Cortex of kidney (tissue), 1 donor: ENCODE results near the gene ATP8B4.
"Not testable (repeated sequence)": the region's sequence is repeated elsewhere in the genome, so short reads cannot be mapped to it uniquely, and the experiment has no call there.

ENCODE experiments used
- DNase-seq: peaks from one replicate; lab custom pipeline; 2025; lab: John Stamatoyannopoulos, UW

ATP8B4 gene

DNA sequence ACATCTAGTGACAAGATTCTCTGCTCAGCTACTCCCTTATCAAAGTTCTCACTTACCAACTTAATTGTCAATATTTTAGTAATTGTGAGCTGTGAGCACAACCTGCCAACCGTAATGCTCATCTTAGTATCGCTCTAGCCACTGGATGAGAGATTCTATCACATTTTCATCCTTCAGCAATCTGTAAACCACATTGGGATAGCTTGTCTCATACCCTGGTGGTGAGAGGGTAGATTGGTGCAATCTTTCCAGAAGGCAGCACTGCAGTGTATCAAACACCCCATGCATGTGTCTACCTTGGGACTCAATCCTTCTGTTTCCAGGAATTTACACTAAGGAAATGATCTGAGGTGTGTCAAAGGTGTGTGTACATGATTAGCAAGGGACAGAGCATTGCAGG, 18.9 kb upstream of the ATP8B4 start:
- no peak for DNase-seq

DNA sequence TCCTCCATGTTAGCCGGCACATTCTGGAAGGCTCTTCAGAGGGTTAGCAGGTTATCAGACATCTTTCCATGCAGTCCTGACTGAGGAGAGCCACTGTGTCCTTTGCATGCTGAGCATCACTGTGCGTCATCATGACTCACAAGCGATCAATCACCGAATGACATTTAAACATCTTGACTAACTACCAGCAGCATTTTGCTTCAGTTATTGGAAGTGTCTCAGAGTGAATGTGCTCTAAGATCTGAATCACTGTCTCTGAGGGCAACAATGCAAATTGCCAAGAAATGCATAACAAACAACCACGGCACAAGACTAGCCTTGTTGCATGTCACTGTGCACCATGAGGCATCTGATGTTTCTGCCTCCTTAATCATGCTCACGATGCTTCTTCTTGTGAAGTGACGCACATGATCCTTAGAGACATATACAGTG, 18.3 kb upstream of the ATP8B4 start:
- no peak for DNase-seq

DNA sequence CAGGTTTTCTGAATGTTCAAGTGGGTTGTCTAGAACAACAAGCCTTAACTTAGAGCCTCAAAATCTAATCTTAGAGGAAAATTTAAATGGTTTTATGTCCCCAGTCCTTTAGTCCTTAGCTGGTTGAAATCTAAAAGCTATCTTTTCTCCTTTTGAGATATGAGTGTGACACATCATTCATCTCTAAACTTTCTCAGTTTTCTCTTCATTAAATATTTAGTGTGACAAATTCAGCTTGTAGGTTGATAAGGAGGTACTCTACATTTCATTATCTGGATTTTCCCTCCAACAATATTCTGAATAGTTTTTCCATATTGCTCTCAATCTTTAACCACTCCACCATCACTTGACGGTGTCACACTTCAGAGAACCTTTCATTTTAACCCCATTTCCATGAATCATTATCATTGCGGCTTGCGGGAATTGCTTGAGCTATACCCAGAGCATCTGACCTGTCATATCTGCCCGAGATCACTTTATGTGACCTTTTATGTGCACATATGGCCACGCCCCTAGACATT, 16.1 kb upstream of the ATP8B4 start:
- DNase-seq, result no peak

DNA sequence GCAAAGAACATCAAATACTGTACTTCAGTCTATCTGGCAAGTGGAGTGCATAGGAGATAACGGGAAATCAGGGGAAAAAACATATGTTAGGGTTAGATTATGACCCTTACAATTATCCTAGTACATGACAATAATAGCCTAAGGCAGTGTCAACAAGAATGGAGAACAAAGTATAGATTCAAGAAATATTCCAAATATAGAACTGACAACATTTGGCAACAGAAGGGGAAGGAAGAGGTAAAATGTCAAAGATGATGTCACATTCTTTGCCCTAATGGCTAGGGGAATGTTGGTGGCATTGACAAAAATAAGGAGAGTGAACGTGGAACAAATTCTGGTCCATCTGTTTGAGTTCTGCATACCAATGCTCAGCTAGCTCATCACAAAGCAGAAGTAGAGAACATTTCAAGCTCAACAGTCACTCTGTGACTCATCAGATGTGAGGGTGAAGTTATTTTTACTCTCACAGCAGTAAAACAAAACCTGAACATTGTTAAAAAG, 15.5 kb upstream of the ATP8B4 start:
- DNase-seq, result no peak

DNA sequence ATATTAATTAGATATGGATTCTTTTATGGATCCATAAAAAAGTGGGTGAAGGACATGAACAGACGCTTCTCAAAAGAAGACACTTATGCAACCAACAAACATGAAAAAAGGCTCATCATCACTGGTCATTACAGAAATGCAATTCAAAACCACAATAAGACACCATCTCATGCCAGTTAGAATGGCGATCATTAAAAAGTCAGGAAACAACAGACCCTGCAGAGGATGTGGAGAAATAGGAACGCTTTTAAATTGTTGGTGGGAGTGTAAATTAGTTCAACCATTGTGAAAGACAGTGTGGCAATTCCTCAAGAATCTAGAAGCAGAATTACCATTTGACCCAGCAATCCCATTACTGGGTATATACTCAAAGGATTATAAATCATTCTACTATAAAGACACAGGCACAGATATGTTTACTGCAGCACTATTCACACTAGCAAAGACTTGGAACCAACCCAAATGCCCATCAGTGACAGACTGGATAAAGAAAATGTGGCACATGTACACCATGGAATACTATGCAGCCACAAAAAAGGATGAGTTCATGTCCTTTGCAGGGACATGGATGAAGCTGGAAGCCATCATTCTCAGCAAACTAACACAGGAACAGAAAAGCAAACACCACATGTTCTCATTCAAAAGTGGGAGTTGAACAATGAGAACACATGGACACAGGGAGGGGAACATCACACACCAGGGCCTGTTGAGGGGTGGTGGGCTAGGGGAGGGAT, 13.4 kb upstream of the ATP8B4 start:
- not testable (repeated sequence) for DNase-seq

DNA sequence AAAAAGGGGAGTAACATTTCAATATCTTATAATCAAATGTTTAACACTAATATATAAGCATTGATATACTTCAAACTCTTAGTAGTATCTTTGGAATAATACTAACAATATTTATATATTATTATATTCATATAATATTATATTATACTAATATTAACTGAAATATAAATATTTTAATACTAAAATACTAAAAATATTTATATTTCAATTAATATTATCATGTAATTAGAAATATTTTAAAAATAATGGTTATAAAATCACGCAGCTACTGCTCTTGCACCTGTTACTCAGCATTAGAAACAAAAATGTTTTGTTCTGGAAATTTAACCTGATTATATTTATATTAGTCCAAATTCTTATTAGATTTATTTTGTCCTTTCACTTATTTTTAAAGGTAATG, 12.6 kb upstream of the ATP8B4 start:
- no peak for DNase-seq

DNA sequence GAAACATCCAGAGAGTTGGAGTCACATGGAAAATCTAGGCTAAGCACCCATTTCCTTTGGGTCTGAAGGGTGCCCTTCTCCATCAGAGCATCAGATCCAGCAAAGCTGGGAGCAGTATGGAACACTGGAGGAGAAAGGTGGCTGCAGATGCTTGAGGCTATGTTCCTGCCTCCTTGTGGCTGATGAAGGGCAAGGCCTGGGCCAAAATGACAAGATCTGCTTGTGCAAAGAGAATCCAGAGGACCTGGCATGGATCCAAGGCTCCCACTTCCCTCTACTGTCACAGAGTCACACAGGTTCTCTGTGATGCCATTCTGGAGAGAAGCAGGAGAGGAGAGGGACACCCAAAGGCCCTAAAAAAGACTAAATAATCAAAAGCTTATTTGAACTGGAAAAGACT, 9.2 kb upstream of the ATP8B4 start:
- no peak for DNase-seq

DNA sequence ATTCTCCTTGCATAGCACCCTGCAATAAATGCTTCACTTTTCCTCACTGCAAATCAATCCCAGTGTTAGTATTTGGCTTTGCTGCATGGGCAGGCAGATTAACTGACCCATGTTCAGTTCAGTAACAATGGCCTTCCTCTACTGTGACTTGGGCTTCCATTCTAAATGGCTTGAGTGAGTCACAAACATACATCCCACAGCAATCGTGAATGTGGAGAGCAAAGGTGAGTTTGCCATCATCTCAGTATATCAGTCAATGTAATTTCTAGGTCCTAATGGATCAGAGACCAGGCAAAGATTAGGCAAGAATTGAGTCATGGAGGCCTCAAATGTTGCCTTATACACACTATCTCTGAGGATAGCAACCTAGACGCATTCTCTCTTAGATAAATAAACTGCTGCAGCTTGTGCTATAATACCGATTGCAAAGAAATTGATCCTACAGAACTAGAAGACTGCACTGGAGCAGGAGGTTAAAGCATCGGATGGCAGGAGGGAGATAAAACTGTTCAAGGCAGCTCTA, 8.3 kb upstream of the ATP8B4 start:
- DNase-seq, result no peak

DNA sequence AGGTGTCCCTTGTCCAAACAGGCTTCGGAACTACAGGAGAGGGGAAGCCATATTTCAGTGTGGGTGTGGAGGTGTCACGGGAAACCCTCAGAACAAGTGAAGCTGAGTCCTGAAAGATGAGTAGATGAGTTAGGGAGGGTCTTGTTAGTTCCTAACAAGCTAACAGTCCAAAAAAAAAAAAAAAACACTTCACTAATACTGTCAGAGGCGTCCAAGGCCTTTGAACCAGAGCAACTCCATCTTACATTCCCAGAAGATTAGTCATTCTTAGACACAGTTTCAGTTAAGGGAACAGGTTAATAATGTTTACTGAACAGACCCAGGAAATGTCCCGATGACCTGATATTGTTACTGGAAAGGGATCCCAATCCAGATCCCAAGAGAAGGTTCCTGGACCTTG, 7.0 kb upstream of the ATP8B4 start:
- DNase-seq, result no peak

DNA sequence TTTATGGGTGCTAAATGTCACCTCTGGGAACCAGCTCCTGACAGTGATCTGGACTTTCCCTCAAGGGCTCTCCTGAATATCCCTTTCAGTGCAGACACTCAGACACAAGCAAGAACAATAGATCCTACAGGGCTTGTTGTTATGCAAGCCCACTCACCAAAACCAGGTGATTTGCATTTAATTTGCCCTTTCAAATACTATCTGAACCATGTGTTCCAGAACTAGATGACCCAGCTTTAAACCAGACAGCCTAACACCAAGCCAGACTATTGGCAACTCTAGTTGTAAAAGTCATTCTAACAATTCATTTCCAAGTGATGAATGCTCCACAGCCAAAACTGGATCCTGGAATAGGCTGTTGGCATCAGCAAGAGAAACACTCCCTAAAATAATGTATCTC, 5.6 kb upstream of the ATP8B4 start:
- no peak for DNase-seq

DNA sequence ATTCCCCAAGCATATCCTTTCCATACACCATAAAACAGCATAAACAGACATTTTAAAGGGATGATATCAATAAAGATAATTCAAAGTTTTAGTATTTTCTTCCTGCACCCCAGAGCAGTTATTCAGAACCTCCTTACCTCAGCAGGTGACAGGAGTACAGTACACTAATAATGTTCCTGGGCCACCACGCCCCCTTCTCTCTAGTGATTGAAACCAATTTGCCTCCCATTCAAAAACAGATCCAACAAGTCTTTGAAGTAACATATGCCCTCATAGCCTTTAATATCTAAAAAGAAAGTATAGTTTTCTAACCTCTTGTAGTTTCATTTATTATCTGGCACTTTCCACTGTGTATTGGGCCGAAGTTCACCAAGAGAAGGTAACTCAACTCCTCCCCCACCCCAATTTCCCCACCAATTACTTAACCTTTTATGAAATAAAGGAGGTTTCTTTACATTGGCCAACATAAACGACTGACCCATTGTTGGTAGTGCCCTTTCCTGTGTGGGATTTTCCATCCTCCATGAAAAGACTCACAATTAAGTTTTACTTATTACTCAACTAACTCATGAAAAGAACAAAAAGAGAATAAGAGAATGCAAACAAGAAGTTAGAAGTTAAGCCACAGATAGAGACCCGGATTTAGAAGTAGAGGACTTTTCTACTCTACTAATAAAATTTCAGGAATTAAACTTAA, 5.0 kb upstream of the ATP8B4 start:
- DNase-seq, result no peak

DNA sequence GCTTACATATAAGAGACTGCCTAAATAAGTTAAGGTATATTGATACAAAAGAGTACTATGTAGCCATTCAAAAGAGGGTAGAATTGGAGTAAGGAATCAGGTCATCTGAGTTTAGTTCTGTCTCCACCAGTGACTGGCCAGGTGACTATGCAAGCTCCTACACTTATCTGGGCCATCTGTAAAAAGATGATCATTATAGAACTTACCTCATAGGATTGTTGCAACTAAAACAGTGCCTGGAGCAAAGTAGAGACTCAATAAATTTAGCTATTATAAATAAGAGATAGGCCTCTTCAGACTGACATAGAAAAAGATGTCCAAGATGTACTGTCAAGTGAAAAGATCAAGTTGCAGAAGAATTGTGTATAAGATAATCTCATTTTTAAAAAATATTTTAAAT, 1.7 kb upstream of the ATP8B4 start:
- DNase-seq, result no peak

DNA sequence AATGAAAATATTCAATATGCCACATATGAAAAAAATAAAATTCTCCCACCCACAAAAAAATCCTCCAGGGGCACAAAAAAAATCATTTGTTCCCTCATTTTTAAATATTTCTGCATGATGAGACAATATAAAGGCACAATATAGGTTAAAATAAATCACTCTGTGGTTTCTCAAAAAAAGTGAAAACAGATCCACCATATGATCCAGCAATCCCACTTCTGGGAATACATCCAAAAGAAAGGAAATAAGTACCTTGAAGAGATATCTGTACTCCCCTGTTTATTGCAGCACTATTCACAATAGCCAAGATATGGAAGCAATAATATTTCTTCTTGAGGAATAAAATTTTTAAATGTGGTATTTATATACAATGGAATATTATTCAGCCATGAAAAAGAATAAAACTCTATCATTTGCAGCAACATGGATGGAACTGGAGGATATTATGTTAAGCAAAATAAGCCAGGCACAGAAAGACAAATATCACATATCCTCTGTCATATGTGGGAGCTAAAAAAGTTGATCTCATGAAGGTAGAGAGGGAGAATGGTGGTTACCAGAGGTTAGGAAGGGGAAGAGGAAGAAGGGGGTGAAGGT, 1.5 kb downstream of the ATP8B4 start:
- DNase-seq, result no peak

DNA sequence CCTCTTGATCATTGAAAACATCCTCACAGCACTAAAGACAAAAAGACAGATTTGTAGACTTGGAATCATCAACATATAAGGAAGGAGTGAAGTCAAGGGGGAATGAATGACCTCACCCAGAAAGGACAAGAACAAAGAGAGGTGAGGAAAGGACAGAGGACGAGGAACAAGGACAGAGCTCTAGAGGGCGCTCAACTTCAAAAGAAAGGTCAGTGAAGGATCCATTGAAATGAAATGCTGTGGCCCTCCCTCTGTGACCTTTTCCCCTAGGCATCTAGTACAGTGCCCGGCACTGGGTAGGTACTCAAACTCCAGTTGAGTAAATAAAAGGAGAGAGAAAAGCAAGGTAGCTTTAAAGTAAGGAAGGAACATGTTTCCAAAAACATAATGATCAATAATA, 2.6 kb downstream of the ATP8B4 start:
- DNase-seq, result no peak

DNA sequence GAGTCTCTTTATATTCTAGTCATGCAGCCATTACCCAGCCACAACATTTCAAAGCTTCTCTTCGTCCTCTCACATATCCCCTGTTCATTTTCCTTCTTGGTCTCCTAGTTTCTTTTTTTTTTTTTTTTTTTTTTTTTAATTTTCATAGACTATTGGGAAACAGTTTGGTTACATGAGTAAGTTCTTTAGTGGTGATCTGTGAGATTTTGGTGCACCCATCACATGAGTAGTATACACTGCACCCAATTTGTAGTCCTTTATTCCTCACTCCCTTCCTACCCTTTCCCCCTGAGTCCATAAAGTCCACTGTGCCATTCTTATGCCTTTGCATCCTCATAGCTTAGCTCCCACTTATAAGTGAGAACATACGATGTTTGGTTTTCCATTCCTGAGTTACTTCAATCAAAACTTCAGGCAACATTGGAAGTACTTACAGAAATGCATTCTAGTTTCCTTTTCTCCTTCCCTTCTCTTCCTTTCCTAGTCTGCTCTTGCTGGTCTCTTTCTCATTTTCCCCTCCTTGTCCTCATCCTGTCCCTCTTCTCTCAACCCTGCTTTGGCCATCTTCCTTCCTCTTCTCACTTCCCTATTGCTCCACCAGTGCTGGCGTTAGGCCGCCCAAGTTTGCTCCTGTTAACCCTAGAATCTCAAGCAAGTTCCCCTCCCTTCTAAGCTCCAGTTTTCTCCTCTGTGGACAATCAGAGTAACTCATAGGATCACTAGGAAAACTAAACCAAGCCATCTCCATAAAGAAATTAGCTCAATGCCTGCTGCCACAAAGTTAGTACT, 4.8 kb downstream of the ATP8B4 start:
- no peak for DNase-seq

DNA sequence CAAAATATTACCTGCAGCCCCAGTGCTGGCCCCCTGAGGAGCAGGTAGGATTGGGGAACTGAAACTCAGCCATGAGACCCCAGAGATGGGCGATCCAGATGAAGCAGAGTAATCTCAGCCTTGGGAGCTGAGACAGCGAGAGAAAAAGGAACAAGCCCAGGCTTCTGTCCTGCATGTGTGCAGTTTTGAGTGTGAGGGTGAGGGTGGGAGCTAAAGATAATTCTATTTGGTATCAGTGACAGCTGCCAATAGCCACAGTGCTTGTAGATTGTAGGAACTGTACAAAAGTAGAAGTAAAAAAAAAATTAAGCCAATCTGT, 5.9 kb downstream of the ATP8B4 start:
- DNase-seq, result no peak

DNA sequence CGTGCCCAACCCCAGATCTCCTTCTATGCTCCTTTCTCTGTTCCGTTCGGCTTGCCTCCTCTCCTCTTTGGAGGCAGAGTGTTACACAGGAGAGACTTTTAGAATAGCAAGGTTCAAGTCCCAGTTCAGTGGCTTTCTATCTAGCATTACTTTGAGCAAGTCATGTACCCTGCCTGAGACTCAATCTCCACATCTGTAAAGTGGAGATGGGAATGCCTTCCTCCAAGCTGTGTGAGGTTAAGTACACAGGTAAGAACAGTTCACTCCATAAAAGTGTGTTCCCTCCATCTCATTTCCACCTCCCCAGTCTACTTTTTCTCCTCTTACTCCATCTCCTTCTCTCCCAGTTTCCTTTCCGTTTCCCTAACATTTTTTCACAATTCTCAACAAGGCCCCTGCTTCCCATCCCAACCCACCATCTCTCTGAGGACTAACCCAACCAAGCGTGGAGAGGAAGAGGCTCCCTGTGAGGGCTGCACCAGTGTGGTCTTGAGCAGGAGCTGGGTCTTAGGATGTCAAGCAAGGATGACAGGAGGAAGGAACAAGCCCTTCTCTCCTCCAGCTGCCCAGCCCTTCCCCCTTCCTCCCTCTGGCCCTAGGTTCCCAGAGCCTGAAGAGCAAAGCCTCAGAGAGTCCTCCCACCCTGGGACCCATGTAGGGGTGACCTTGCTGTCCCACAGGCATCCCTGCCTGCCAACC, 6.4 kb downstream of the ATP8B4 start:
- DNase-seq, result no peak

DNA sequence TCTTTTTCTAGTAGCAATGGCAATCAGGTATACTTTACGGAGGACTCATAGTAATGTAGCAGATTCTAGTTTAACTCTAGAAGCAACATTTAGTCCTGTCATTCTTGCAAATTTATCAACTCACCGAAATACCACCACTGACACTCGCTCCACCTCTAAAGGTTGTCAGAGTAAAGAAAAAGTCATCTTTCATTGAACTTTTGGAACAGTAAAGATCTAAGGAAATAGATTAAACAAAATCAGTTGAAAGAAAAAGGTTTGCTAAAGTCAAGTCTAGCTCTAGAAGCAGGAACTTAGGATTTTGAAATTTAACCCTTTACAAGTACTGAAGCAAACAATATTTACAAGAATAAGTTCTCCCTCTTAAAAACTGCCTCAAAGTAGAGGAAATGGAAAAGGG, 8.7 kb downstream of the ATP8B4 start:
- DNase-seq, result no peak

DNA sequence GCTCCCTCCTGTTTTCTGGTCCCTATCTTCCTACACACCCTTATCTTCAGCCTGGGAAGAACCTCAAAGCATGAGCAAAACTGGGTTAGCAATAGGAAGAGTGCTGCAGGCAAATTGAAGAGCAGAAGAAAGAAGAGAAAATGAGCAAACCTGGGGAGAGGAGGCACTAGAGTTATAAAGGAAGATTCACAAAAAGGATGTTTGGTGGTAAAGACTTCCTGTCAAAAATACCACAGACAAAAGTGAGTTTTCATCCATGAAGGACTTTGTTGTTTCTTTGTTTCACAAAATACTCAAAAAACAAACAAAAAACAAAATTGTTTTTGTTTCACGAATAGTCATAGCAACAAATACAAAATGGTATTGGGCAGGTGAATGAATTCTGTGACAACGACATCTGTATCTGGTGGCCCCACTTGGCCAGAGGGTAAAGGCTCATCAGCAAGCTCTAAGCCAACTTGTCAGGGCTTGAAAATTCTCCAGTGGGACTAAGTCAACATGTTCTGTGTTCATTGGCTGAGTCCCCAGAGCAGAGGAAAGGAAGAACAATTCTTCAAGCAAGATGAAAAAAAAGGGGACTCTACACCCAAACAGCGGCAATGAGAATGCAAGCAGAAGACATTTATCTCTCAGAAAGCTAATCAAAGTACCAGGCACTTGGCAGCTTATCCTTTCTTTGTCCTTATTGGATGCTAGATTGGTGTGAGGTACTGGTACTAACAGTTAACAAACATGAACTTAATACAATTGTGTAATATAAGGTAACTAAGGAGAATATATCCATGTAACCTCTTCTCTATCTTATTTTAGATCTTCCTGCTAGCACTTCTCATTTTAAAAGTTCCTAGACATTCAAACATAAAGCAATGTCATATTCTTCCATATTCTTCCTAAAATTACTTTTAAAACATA, 9.7 kb downstream of the ATP8B4 start:
- no peak for DNase-seq

DNA sequence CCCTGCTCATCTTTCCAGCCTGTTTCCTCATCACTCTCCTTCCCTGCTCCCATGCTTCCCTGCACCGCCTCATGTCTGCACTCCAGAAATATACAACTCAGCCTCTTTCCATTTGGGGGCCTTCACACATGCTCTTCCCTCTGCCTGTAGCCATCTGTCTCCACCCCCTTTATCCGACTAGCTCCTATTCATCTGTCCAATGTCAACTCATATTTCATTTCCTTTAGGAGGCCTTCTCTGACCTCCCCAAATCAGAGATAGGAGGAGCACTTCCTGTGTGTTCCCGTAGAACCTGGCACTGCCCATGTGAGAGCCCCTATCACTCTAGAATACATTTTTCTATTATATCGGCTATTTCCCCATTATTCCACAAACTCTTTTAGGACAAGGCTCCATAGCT, 10.6 kb downstream of the ATP8B4 start:
- DNase-seq, result no peak
